Testis (tissue), 3 donors: ENCODE data around the gene HMX3. TPM values are rescaled to one million over a fixed set of nuclear protein-coding genes. Genes with fewer than 3 reads are reported as not detected.

Experiments used
- DNase-seq: peaks from one replicate; pipeline ENCODE4 v3.0.0-alpha.2; 2019
- H3K27ac ChIP-seq, 2 donors: fragments of 200-600 bp; sonication (generic); one replicate each; pipeline ENCODE4 v1.5.1; 2019
- H3K27me3 ChIP-seq: fragments of 200-600 bp; sonication (generic); one replicate; pipeline ENCODE4 v1.5.1; 2019
- H3K36me3 ChIP-seq: fragments of 200-600 bp; sonication (generic); one replicate; pipeline ENCODE4 v1.5.1; 2017; ENCODE audit warnings: low read depth; ENCODE audit errors: missing control alignments
- H3K4me1 ChIP-seq: fragments of 200-600 bp; sonication (generic); one replicate; pipeline ENCODE4 v1.5.1; 2019
- H3K4me3 ChIP-seq, 2 donors: fragments of 200-600 bp; sonication (generic); one replicate each; pipeline ENCODE4 v1.5.1; 2017 to 2019
- H3K9me3 ChIP-seq: fragments of 200-600 bp; sonication (generic); one replicate; pipeline ENCODE4 v1.5.1; 2017
- CTCF ChIP-seq, 3 experiments: fragments of 450-650 bp in 2 of 3; fragments of 200-600 bp in 1 of 3; sonication (generic) in 1 of 3; IDR thresholded peaks; one replicate each; pipeline ENCODE4 v1.5.1; 2016 to 2019; ENCODE audit warnings: antibody characterized with exemption in 3 of 3, mild to moderate bottlenecking in 2 of 3, moderate library complexity in 1 of 3
- POLR2A ChIP-seq: fragments of 450-650 bp; IDR thresholded peaks from one replicate; pipeline ENCODE4 v1.6.1; 2017; ENCODE audit warnings: antibody characterized with exemption, mild to moderate bottlenecking, moderate library complexity
- WGBS, 2 donors: methylation state at CpG; one replicate each; pipeline ENCODE4 v1.1.5; 2018; 5-methylcytosine and 5-hydroxymethylcytosine counted together
- intact Hi-C: fragments of 100-400 bp; cut with DNase I; formaldehyde crosslinking; loops from one replicate; pipeline ENCODE4 v1.15.1; 2023; ENCODE audit warnings: low total_unique reads
- polyA plus RNA-seq: library from polyadenylated mRNA; stranded (reverse); fragments of 350-450 nt; fragmentation: Illumina TruSeq; extraction: RNeasy Lipid Tissue Mini Kit (QIAGEN cat#74804); gene quantifications from one replicate; pipeline ENCODE4 v1.2.3, GENCODE V29; 2014; ENCODE audit warnings: low read depth, low replicate concordance; ENCODE audit not compliant: insufficient read depth
- total RNA-seq, 2 donors: library from RNA; depleted of rRNA; stranded (reverse); fragments of >200 nt; gene quantifications; one replicate each; pipeline ENCODE4 v1.2.3, GENCODE V29; 2016

The HMX3 gene
- total and polyA plus RNA-seq, 3 donors from 2014 or later = 0.25 to 0.55 TPM; not detected in 1

- Histone ChIP-seq H3K27me3 (peaks cover 21% of the 10 kb centered on the region), H3K4me1 (no peaks in the 10 kb centered on the region), H3K4me3 (no peak overlapping the region), H3K36me3 (no peaks in the 10 kb centered on the region), H3K27ac (no peak overlapping the region), H3K9me3 (no peaks in the 10 kb centered on the region)
- intact Hi-C loops = no loop called here
- DNase-seq = no peak
- TF ChIP-seq POLR2A (no peak), CTCF (IDR thresholded peaks at IDR 0.05) (no peak)
- WGBS, 2 donors = 0 to 9% methylated on average over 11 to 33 of the region's 33 CpGs
Observed at GRCh38 chr10:123143162-123143824, 7.5 kb downstream of the HMX3 start.

GRCh38 chr10:123143825-123144168, 8.0 kb downstream of the HMX3 start:
- Histone ChIP-seq H3K27ac (no peak overlapping the region), H3K4me3 (no peak overlapping the region), H3K36me3 (no peaks in the 10 kb centered on the region), H3K9me3 (no peaks in the 10 kb centered on the region), H3K27me3 (peaks cover 21% of the 10 kb centered on the region), H3K4me1 (no peaks in the 10 kb centered on the region)
- WGBS, 2 donors = 16 to 19% methylated on average over 9 to 10 of the region's 10 CpGs
- DNase-seq = no peak
- TF ChIP-seq CTCF (IDR thresholded peaks at IDR 0.05) (no peak), POLR2A (no peak)
- intact Hi-C loops = no loop called here

GRCh38 chr10:123144697-123145541, 9.1 kb downstream of the HMX3 start:
- no peaks in the 10 kb centered on the region for H3K36me3 ChIP-seq
- TF ChIP-seq POLR2A (no peak), CTCF (IDR thresholded peaks at IDR 0.05) (no peak)
- 2 to 4% methylated on average over 28 of the region's 29 CpGs for WGBS, 2 donors
- H3K9me3 ChIP-seq = no peaks in the 10 kb centered on the region
- H3K4me3 ChIP-seq = no peak overlapping the region
- no peak for DNase-seq
- H3K27me3 ChIP-seq = peaks cover 12% of the 10 kb centered on the region
- intact Hi-C loops = no loop called here
- no peaks in the 10 kb centered on the region for H3K4me1 ChIP-seq
- no peak overlapping the region for H3K27ac ChIP-seq

- no peak overlapping the region for H3K4me3 ChIP-seq
- 5 to 7% methylated on average over 14 of the region's 14 CpGs for WGBS, 2 donors
- DNase-seq = no peak
- intact Hi-C loops = no loop called here
- no peaks in the 10 kb centered on the region for H3K36me3 ChIP-seq
- no peaks in the 10 kb centered on the region for H3K9me3 ChIP-seq
- H3K4me1 ChIP-seq = no peaks in the 10 kb centered on the region
- H3K27ac ChIP-seq = no peak overlapping the region
- H3K27me3 ChIP-seq = peaks cover 10% of the 10 kb centered on the region
- no peak for TF ChIP-seq CTCF (IDR thresholded peaks at IDR 0.05)
- TF ChIP-seq POLR2A = no peak
Observed at GRCh38 chr10:123145542-123146012, 9.8 kb downstream of the HMX3 start.
